Occipital lobe (tissue), 2 donors: Measurements from ENCODE around the gene CPS1. TPM values are rescaled to one million over a fixed set of nuclear protein-coding genes. Genes with fewer than 3 reads are reported as not detected.

Source experiments
- DNase-seq: peaks from one replicate; lab custom pipeline; 2025; lab: John Stamatoyannopoulos, UW
- total RNA-seq: library from RNA; depleted of rRNA; stranded (reverse); fragments of >200 nt; gene quantifications from one replicate; pipeline ENCODE4 v1.2.3, GENCODE V29; 2014

The CPS1 gene
- total RNA-seq, 1 donor from 2014 or later = 6.6 TPM

- no peak for DNase-seq
Observed at GRCh38 chr2:210676067-210676466, 119.7 kb downstream of the CPS1 start.

DNA sequence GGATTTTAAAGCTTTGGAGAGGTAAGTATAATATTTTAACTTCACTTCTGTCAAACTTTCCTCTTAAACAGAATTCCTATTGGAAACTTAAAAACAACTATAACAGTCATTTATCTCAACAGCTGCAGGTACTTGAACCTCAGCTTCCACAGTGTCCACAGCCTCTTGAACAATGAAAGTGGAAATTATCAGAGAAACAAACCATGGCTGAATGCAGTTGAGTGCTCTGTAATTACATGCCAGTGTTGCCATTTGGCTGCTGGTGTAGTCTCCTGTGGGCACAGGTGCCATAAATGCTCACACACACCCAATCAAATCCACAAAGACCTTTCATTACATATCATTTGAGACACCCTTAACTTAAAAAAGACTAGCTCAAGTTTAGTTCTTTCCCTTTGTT lies 125.1 kb downstream of the CPS1 start:
- no peak for DNase-seq

DNA sequence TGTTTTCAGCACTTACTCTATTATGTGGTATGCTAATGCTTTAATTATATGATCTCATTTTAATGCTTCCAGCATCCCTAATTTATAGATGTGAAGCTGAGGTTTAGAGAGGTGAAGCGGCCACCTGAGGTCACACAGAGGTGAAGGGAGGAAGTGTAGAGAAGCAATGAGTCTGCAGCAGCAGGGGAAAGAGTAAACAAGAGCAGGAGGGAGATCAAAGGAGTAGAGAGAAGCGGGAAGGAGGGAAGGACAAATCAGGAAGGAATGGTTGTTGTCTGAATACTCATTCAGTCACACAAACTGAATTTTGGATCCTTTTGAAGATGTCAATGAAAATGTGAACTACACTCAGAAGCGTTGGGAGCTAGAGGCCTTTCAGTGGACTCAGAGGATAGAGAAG lies 130.0 kb downstream of the CPS1 start:
- no peak for DNase-seq

- no peak for DNase-seq
Observed at GRCh38 chr2:210687786-210688470, 131.5 kb downstream of the CPS1 start.

DNA sequence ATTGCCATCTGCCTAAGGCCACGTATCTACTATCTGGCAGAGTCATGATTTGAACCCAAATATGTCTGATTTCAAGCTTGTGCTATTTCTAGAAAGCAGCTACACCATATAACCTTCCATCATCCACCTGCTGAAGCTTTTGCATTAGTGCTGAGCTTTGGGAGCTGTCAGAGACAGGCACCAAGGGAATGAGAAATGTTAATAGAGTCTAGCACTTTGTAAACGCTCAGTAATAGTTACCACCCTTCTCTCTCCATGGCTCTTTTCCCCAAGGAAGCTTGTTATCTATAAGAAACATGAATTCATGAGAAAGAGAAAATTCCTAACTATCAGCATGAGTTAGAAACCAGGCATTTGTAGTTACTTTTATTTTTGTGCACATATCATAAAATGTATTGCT lies 151.5 kb downstream of the CPS1 start:
- DNase-seq = no peak

DNA sequence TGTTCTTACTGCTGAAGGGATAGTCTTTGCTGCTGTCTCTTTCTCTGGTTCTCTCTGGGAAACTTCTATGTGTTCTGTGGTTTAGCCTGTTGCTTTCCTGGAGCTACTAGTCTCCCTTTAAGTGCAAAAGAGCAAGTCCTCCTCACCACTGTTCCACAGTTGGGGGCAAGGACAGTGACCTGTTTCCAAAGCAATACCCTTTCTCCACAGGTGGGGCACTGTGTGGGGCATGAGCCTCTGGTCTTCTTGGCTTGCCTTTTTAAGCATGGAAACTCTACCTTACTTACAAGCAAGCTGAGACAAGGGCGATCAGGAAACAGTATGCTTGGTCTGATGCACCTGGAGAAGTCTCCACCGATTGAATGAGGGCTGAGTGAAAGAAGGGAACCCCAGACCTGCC lies 156.7 kb downstream of the CPS1 start:
- DNase-seq = no peak

GRCh38 chr2:210715560-210716082 lies 159.2 kb downstream of the CPS1 start:
- no peak for DNase-seq

DNA sequence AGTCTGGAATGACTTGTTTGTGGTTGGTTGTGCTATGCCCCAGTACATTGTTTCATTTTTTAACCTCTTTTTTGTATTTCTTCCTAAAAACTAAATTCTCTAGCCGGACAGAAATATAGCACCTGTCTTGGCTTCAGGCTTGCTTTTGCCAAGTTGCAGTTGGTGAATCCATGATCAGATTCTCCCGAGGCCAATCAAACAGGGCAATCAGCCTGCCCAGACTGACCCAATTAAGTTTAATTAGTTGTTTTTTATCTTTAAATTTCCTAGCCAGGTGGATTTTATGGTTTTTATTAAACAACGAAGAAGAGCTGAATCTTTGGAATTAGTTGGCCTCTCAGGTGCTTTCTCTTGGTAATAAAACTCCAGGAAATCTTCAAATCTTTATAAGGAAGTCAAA lies 162.1 kb downstream of the CPS1 start:
- no peak for DNase-seq

GRCh38 chr2:210722092-210722491 lies 165.7 kb downstream of the CPS1 start:
- DNase-seq = no peak

DNA sequence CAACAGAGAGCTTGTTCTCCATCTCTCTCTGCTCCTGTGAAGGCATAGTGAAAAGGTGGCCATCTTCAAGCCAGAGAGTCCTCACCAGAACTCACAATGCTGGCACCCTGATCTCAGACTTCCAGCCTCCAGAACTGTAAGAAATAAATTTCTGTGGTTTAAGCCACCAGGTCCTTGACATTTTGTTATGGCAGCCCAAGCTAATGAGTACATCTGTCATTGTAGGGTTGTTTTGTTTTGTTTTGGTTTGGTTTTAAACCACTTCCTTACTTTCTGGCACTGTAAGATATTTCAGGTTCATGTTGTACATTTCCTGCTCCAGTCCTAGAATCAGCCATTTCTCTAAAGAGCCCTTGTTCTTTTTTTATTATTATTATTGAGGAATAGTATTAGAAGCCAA lies 171.2 kb downstream of the CPS1 start:
- DNase-seq = no peak

Other genes starting within 250 kb of the CPS1 start
- 3.3 TPM for gene MYL1, start 241.4 kb upstream of the CPS1 start, total RNA-seq
- gene LANCL1, start 79.8 kb upstream of the CPS1 start, total RNA-seq = 77.5 TPM